HCT116 (cell line): Measurements from ENCODE around the gene KIRREL3. TPM values are rescaled to one million over a fixed set of nuclear protein-coding genes. Genes with fewer than 3 reads are reported as not detected.

Source experiments
- ATAC-seq: fragments of 200-7000 bp; cut with Tn5 transposase; 2 replicates; pipeline ENCODE4 v1.9.1; 2020; ENCODE audit warnings: mild to moderate bottlenecking, moderate library complexity
- BruUV-seq: library from RNA; stranded (reverse); fragments of 400-500 nt; replicated peaks from 2 replicates; lab custom pipeline; 2021; lab: Mats Ljungman, UMichigan
- CTCF ChIA-PET: fragments of 300-600 bp; sonication (Branson Sonifier 250); formaldehyde crosslinking; loops from one replicate; lab custom pipeline; 2021; ENCODE audit warnings: antibody characterized with exemption; lab: Charles Lee
- POLR2A ChIA-PET: fragments of 300-600, 350-600 bp; sonication (Branson Sonifier 250); formaldehyde crosslinking; loops from one replicate; lab custom pipeline; 2021; ENCODE audit warnings: antibody characterized with exemption; lab: Charles Lee
- RAD21 ChIA-PET, 2 experiments: fragments of 300-600 bp; sonication (Branson Sonifier 250); formaldehyde crosslinking; loops; one replicate each; lab custom pipeline; 2023; ENCODE audit warnings: low total read pairs in 2 of 2; ENCODE audit not compliant: uncharacterized antibody in 2 of 2, unreplicated experiment in 2 of 2, low non-redundant PET in 1 of 2; lab: Charles Lee
- DNase-seq: peaks from one replicate; pipeline ENCODE4 v3.0.0-alpha.2; 2010; ENCODE audit warnings: low read depth, low spot score
- H2AFZ ChIP-seq: fragments of 200-600 bp; shearing (Covaris generic), sonication (generic); 2 replicates; pipeline ENCODE4 v1.6.1; 2017; ENCODE audit warnings: low read depth, mixed run types, mixed read lengths, antibody characterized with exemption, low read length; ENCODE audit not compliant: poor library complexity, severe bottlenecking
- H3K27ac ChIP-seq: 2 replicates; pipeline ENCODE4 v1.5.1; 2012; ENCODE audit warnings: low read depth, low read length
- H3K27me3 ChIP-seq: fragments of 200-600 bp; sonication (generic); 2 replicates; pipeline ENCODE4 v1.6.1; 2016; ENCODE audit warnings: mixed run types, low read length, mixed read lengths; ENCODE audit not compliant: insufficient read depth
- H3K36me3 ChIP-seq, 2 experiments: fragments of 200-500 bp in 1 of 2; fragments of 200-600 bp in 1 of 2; sonication (Bioruptor generic) in 1 of 2; sonication (generic) in 1 of 2; 2 replicates each; pipeline versions ENCODE4 v1.5.1 to v1.6.1; 2014 to 2016; ENCODE audit warnings: low read length in 2 of 2, inconsistent platforms in 1 of 2, mixed read lengths in 1 of 2, mixed run types in 1 of 2; ENCODE audit not compliant: insufficient read depth in 2 of 2, control insufficient read depth in 1 of 2
- H3K4me1 ChIP-seq, 2 experiments: fragments of 200-600 bp in 1 of 2; sonication (generic) in 1 of 2; 2 replicates each; pipeline versions ENCODE4 v1.5.1 to v1.6.1; 2012 to 2017; ENCODE audit warnings: low read length in 2 of 2, inconsistent platforms in 1 of 2, mild to moderate bottlenecking in 1 of 2, mixed read lengths in 1 of 2, mixed run types in 1 of 2, moderate library complexity in 1 of 2; ENCODE audit not compliant: insufficient read depth in 2 of 2, control insufficient read depth in 1 of 2
- H3K4me2 ChIP-seq: fragments of 200-600 bp; sonication (generic); 2 replicates; pipeline ENCODE4 v1.6.1; 2017; ENCODE audit warnings: mixed run types, low read length, mixed read lengths
- H3K4me3 ChIP-seq, 2 experiments: fragments of 200-600 bp in 1 of 2; sonication (generic) in 1 of 2; replicated peaks in 1 of 2; 2 replicates each; pipeline ENCODE4 v1.5.1; 2011 to 2016; ENCODE audit warnings: low read length in 2 of 2, control low read depth in 1 of 2, low read depth in 1 of 2, mild to moderate bottlenecking in 1 of 2, mixed read lengths in 1 of 2, mixed run types in 1 of 2
- H3K79me2 ChIP-seq: fragments of 200-600 bp; sonication (generic); 2 replicates; pipeline ENCODE4 v1.6.1; 2017; ENCODE audit warnings: mild to moderate bottlenecking, mixed run types, low read length, moderate library complexity, mixed read lengths; ENCODE audit not compliant: insufficient read depth
- H3K9ac ChIP-seq: fragments of 200-600 bp; sonication (generic); 2 replicates; pipeline ENCODE4 v1.6.1; 2016; ENCODE audit warnings: low read length, mixed read lengths
- H3K9me2 ChIP-seq: fragments of 200-600 bp; sonication (generic), shearing (Covaris generic); 2 replicates; pipeline ENCODE4 v1.6.1; 2017; ENCODE audit warnings: mixed run types, mild to moderate bottlenecking, moderate library complexity; ENCODE audit not compliant: insufficient read depth
- H3K9me3 ChIP-seq, 2 experiments: fragments of 200-500 bp in 1 of 2; fragments of 200-600 bp in 1 of 2; sonication (Bioruptor generic) in 1 of 2; sonication (generic) in 1 of 2; 2 replicates each; pipeline ENCODE4 v1.6.1; 2014 to 2017; ENCODE audit warnings: low read length in 2 of 2, mixed read lengths in 2 of 2, inconsistent platforms in 1 of 2, low read depth in 1 of 2, mild to moderate bottlenecking in 1 of 2, mixed run types in 1 of 2, moderate library complexity in 1 of 2; ENCODE audit not compliant: control insufficient read depth in 1 of 2, insufficient read depth in 1 of 2
- H4K20me1 ChIP-seq: fragments of 200-600 bp; sonication (generic), shearing (Covaris generic); 2 replicates; pipeline ENCODE4 v1.6.1; 2017; ENCODE audit warnings: mixed run types, mild to moderate bottlenecking, moderate library complexity; ENCODE audit not compliant: insufficient read depth
- ATF3 ChIP-seq: IDR thresholded peaks from 2 replicates; pipeline ENCODE4 v1.6.1; 2012
- CBX3 ChIP-seq: IDR thresholded peaks from 2 replicates; pipeline ENCODE4 v1.6.1; 2012; ENCODE audit warnings: low read depth
- CEBPB ChIP-seq: IDR thresholded peaks from 2 replicates; pipeline ENCODE4 v1.6.1; 2012; ENCODE audit warnings: low read depth
- EGR1 ChIP-seq: IDR thresholded peaks from 2 replicates; pipeline ENCODE4 v1.6.1; 2012; ENCODE audit warnings: low read depth
- ELF1 ChIP-seq: IDR thresholded peaks from 2 replicates; pipeline ENCODE4 v1.6.1; 2012; ENCODE audit warnings: low read depth, borderline replicate concordance
- EZH2 ChIP-seq: fragments of 200-600 bp; sonication (generic); IDR thresholded peaks from 2 replicates; pipeline ENCODE4 v1.6.1; 2017; ENCODE audit warnings: antibody characterized with exemption, mixed run types
- EZH2phosphoT487 ChIP-seq: fragments of 200-600 bp; IDR thresholded peaks from 2 replicates; pipeline ENCODE4 v1.6.1; 2018; ENCODE audit warnings: antibody characterized with exemption, borderline replicate concordance
- FOSL1 ChIP-seq: IDR thresholded peaks from 2 replicates; pipeline ENCODE4 v1.6.1; 2012; ENCODE audit warnings: low read depth
- JUND ChIP-seq: IDR thresholded peaks from 2 replicates; pipeline ENCODE4 v1.6.1; 2012
- POLR2A ChIP-seq: IDR thresholded peaks from 2 replicates; pipeline ENCODE4 v1.7.0; 2011; ENCODE audit warnings: borderline replicate concordance; ENCODE audit not compliant: insufficient read depth, insufficient read length; ENCODE audit errors: extremely low read depth
- POLR2AphosphoS5 ChIP-seq: IDR thresholded peaks from 2 replicates; pipeline ENCODE4 v1.6.1; 2011; ENCODE audit warnings: mild to moderate bottlenecking, low read depth, low read length, moderate library complexity
- RAD21 ChIP-seq: IDR thresholded peaks from 2 replicates; pipeline ENCODE4 v1.6.1; 2012; ENCODE audit warnings: low read depth, mild to moderate bottlenecking
- REST ChIP-seq: IDR thresholded peaks from 2 replicates; pipeline ENCODE4 v1.6.1; 2012; ENCODE audit warnings: low read depth
- SP1 ChIP-seq: IDR thresholded peaks from 2 replicates; pipeline ENCODE4 v1.6.1; 2012; ENCODE audit warnings: low read depth
- SRF ChIP-seq: IDR thresholded peaks from 2 replicates; pipeline ENCODE4 v1.6.1; 2012; ENCODE audit warnings: low read depth
- YY1 ChIP-seq: IDR thresholded peaks from 2 replicates; pipeline ENCODE4 v1.6.1; 2011; ENCODE audit warnings: low read length, low read depth, moderate library complexity, mild to moderate bottlenecking; ENCODE audit not compliant: insufficient replicate concordance; ENCODE audit errors: extremely low read depth
- ZFX ChIP-seq: fragments of 450-650 bp; IDR thresholded peaks from 2 replicates; pipeline ENCODE4 v1.6.1; 2017
- ZNF274 ChIP-seq: fragments of 200-500 bp; sonication (Bioruptor generic); IDR thresholded peaks from 2 replicates; pipeline ENCODE4 v1.6.1; 2014; ENCODE audit warnings: mild to moderate bottlenecking, low read depth, low read length, inconsistent platforms
- intact Hi-C: fragments of 100-400 bp; cut with micrococcal nuclease; formaldehyde crosslinking; loops from 2 replicates; pipeline ENCODE4 v1.10.0; 2022
- total RNA-seq: library from RNA; stranded (reverse); gene quantifications from one replicate; pipeline ENCODE4 v1.2.1, GENCODE V29; 2021; ENCODE audit not compliant: unreplicated experiment
- TF ChIP-seq, protein P1 (sequence below): IDR thresholded peaks from 2 replicates; pipeline ENCODE4 v1.6.1; 2012
- TF ChIP-seq, protein P2 (sequence below): IDR thresholded peaks from 2 replicates; pipeline ENCODE4 v1.6.1; 2011; ENCODE audit warnings: mild to moderate bottlenecking, low read length, moderate library complexity; ENCODE audit not compliant: insufficient replicate concordance; ENCODE audit errors: extremely low read depth

KIRREL3 gene
- total RNA-seq, 1 experiment from 2014 or later: not detected

DNA sequence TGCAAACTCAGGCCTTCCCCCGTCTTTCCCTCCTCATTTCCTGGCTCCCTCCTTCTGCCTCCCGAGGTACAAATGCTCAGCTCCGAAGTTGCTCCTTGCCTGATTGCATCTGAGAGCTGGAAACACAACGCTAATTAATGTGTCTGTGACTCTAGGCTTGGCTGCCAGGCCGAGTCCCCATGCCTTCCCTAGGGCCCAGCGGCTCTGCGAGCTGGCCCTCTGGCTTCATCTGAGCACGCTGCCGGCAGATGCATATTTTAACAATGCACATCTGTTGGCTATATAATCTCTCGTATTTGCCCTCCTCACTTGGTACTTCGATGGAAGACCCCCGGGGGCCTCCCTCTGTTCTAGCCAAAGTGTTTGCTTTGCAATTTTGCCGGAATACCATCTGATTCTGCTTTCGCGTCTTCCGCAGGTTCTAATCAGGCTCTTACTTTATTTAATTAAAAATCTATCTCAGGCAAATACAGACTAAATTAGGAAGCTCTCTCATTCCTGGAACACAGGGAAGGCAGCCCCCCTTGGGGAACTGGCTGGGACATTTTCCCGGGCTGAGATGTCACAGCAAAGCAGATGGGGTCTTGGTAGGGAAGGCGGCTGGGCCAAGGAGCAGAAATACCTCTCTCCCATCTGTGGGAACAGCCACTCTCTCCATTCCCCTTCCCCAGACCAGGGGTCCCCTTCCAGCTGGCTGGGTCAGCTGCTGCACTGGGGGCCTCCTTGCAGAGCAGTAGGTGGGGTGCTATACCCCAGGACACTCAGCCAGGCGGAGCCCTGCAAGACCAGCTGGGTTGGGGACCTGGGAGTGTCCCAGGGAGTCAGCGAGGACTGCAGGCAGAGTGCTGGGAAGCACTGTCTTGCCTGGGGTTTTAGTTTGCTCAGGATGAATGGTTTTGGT lies 482.2 kb downstream of the KIRREL3 start:
- Histone ChIP-seq H3K9me2 (no peaks in the 10 kb centered on the region), H3K27me3 (peaks cover 41% of the 10 kb centered on the region), H3K4me1 (no peaks in the 10 kb centered on the region), H3K9me3 (no peaks in the 10 kb centered on the region), H3K4me2 (no peak overlapping the region), H2AFZ (no peak overlapping the region), H3K36me3 (no peaks in the 10 kb centered on the region), H3K9ac (no peak overlapping the region), H3K27ac (no peak overlapping the region), H3K4me3 (no peak overlapping the region), H4K20me1 (no peaks in the 10 kb centered on the region), H3K79me2 (no peaks in the 10 kb centered on the region)
- CTCF ChIA-PET: no interaction called here
- intact Hi-C loops: no loop called here
- TF ChIP-seq ATF3 (no peak), JUND (no peak), POLR2AphosphoS5 (no peak), ELF1 (no peak), FOSL1 (no peak), ZNF274 (no peak), ZFX (no peak), CEBPB (no peak), EZH2phosphoT487 (no peak), YY1 (no peak), EGR1 (no peak), SP1 (no peak), RAD21 (no peak), REST (no peak), EZH2 (no peak), SRF (no peak), POLR2A (no peak), CBX3 (no peak)
- TF ChIP-seq, protein P1, sequence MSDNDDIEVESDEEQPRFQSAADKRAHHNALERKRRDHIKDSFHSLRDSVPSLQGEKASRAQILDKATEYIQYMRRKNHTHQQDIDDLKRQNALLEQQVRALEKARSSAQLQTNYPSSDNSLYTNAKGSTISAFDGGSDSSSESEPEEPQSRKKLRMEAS: no peak
- TF ChIP-seq, protein P2, sequence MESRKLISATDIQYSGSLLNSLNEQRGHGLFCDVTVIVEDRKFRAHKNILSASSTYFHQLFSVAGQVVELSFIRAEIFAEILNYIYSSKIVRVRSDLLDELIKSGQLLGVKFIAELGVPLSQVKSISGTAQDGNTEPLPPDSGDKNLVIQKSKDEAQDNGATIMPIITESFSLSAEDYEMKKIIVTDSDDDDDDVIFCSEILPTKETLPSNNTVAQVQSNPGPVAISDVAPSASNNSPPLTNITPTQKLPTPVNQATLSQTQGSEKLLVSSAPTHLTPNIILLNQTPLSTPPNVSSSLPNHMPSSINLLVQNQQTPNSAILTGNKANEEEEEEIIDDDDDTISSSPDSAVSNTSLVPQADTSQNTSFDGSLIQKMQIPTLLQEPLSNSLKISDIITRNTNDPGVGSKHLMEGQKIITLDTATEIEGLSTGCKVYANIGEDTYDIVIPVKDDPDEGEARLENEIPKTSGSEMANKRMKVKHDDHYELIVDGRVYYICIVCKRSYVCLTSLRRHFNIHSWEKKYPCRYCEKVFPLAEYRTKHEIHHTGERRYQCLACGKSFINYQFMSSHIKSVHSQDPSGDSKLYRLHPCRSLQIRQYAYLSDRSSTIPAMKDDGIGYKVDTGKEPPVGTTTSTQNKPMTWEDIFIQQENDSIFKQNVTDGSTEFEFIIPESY: no peak
- RAD21 ChIA-PET: no interaction called here
- ATAC-seq (no peak), DNase-seq (no peak)
- POLR2A ChIA-PET: no interaction called here
- BruUV-seq: no TSS peak
